GM12878 (cell line): ENCODE data around the gene TBRG1.

Experiments used
- IRF3 ChIP-seq: fragments of 450-650 bp; IDR thresholded peaks from 2 replicates; pipeline ENCODE4 v1.6.1; 2014; ENCODE audit warnings: mild to moderate bottlenecking
- KDM1A ChIP-seq: fragments of 200-600 bp; sonication (generic); IDR thresholded peaks from 2 replicates; pipeline ENCODE4 v1.6.1; 2016; ENCODE audit warnings: borderline replicate concordance
- NFYB ChIP-seq: IDR thresholded peaks from 2 replicates; pipeline ENCODE4 v1.6.1; 2011; ENCODE audit warnings: low read depth, mild to moderate bottlenecking, low read length, improper control_type of control experiment, moderate library complexity; ENCODE audit not compliant: insufficient read depth
- POLR2A ChIP-seq: IDR thresholded peaks from 2 replicates; pipeline ENCODE4 v1.6.1; 2011; ENCODE audit warnings: low read depth, mild to moderate bottlenecking, low read length
- POLR2AphosphoS5 ChIP-seq: IDR thresholded peaks from 2 replicates; pipeline ENCODE4 v1.6.1; 2011; ENCODE audit warnings: mild to moderate bottlenecking, low read length, inconsistent platforms
- RAD21 ChIP-seq: IDR thresholded peaks from 2 replicates; pipeline ENCODE4 v1.6.1; 2011; ENCODE audit warnings: mild to moderate bottlenecking, low read depth, low read length, moderate library complexity; ENCODE audit not compliant: insufficient read depth
- ZNF24 ChIP-seq: fragments of 450-650 bp; IDR thresholded peaks from 2 replicates; pipeline ENCODE4 v1.6.1; 2017; ENCODE audit warnings: antibody characterized with exemption, mild to moderate bottlenecking
- TF ChIP-seq, protein P1 (sequence below): IDR thresholded peaks from 2 replicates; pipeline ENCODE4 v1.6.1; 2012; ENCODE audit warnings: low read length, inconsistent platforms
- TF ChIP-seq, protein P2 (sequence below), 3 experiments: IDR thresholded peaks in 2 of 3; conservative IDR thresholded peaks in 1 of 3; 2 replicates each; pipeline ENCODE4 v1.5.1; 2011; ENCODE audit warnings: low read depth in 3 of 3, low read length in 3 of 3, mild to moderate bottlenecking in 3 of 3, control low read depth in 2 of 3, moderate library complexity in 2 of 3, inconsistent platforms in 1 of 3, mixed read lengths in 1 of 3; ENCODE audit not compliant: control insufficient read depth in 2 of 3, insufficient read depth in 1 of 3; ENCODE audit errors: extremely low read depth in 1 of 3
- TF ChIP-seq, protein P3 (sequence below): fragments of 450-650 bp; IDR thresholded peaks from 2 replicates; pipeline ENCODE4 v1.6.1; 2016; ENCODE audit warnings: mild to moderate bottlenecking

DNA sequence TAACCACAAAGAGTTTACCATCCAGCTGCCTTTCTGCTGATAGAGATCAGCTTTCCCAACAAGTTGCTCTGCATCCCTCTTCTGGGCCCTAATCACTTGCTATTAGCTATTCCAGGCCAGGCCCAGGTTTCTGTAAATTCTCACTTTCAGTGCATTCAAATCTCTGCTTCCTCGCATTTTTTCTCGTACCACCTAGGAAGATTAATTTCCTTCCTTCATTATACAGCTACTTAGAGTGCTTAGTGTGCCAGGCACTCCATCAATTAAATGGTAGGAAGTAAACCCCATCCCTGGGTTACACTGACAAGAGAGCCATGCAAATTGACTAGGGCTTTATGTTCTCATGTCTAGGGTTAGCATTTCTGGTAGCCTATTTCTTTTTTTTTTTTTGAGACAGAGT, 41.2 kb downstream of the TBRG1 start:
- TF ChIP-seq POLR2A (no peak), RAD21 (no peak), ZNF24 (no peak), KDM1A (no peak), POLR2AphosphoS5 (no peak), NFYB (no peak), IRF3 (no peak)
- TF ChIP-seq, protein P1, sequence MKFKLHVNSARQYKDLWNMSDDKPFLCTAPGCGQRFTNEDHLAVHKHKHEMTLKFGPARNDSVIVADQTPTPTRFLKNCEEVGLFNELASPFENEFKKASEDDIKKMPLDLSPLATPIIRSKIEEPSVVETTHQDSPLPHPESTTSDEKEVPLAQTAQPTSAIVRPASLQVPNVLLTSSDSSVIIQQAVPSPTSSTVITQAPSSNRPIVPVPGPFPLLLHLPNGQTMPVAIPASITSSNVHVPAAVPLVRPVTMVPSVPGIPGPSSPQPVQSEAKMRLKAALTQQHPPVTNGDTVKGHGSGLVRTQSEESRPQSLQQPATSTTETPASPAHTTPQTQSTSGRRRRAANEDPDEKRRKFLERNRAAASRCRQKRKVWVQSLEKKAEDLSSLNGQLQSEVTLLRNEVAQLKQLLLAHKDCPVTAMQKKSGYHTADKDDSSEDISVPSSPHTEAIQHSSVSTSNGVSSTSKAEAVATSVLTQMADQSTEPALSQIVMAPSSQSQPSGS: no peak
- TF ChIP-seq, protein P2, sequence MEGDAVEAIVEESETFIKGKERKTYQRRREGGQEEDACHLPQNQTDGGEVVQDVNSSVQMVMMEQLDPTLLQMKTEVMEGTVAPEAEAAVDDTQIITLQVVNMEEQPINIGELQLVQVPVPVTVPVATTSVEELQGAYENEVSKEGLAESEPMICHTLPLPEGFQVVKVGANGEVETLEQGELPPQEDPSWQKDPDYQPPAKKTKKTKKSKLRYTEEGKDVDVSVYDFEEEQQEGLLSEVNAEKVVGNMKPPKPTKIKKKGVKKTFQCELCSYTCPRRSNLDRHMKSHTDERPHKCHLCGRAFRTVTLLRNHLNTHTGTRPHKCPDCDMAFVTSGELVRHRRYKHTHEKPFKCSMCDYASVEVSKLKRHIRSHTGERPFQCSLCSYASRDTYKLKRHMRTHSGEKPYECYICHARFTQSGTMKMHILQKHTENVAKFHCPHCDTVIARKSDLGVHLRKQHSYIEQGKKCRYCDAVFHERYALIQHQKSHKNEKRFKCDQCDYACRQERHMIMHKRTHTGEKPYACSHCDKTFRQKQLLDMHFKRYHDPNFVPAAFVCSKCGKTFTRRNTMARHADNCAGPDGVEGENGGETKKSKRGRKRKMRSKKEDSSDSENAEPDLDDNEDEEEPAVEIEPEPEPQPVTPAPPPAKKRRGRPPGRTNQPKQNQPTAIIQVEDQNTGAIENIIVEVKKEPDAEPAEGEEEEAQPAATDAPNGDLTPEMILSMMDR (IDR thresholded peaks at IDR 0.05 in 2 of 3, conservative IDR thresholded peaks at IDR 0.05 in 1 of 3; ENCODE audit: control insufficient read depth in 2 of 3, extremely low read depth in 1 of 3, insufficient read depth in 1 of 3, low read depth in 3 of 3, low read length in 3 of 3): no peak
- TF ChIP-seq, protein P3, sequence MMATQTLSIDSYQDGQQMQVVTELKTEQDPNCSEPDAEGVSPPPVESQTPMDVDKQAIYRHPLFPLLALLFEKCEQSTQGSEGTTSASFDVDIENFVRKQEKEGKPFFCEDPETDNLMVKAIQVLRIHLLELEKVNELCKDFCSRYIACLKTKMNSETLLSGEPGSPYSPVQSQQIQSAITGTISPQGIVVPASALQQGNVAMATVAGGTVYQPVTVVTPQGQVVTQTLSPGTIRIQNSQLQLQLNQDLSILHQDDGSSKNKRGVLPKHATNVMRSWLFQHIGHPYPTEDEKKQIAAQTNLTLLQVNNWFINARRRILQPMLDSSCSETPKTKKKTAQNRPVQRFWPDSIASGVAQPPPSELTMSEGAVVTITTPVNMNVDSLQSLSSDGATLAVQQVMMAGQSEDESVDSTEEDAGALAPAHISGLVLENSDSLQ: no peak
